Ishikawa (cell line): ENCODE measurements around the gene DGKI.

ENCODE experiments used
- CEBPB ChIP-seq: IDR thresholded peaks from 2 replicates; pipeline ENCODE4 v1.6.1; 2012
- CREB1 ChIP-seq: IDR thresholded peaks from 2 replicates; pipeline ENCODE4 v1.6.1; 2012; ENCODE audit warnings: low read depth
- EGR1 ChIP-seq: IDR thresholded peaks from 2 replicates; pipeline ENCODE4 v1.6.1; 2012
- EP300 ChIP-seq: IDR thresholded peaks from 2 replicates; pipeline ENCODE4 v1.6.1; 2012; ENCODE audit warnings: borderline replicate concordance
- FOXM1 ChIP-seq: IDR thresholded peaks from 2 replicates; pipeline ENCODE4 v1.6.1; 2012; ENCODE audit warnings: low read depth, borderline replicate concordance
- MAX ChIP-seq: IDR thresholded peaks from 2 replicates; pipeline ENCODE4 v1.6.1; 2012
- RAD21 ChIP-seq: IDR thresholded peaks from 2 replicates; pipeline ENCODE4 v1.6.1; 2012; ENCODE audit warnings: low read depth
- REST ChIP-seq: IDR thresholded peaks from 2 replicates; pipeline ENCODE4 v1.6.1; 2012; ENCODE audit warnings: low read depth, mild to moderate bottlenecking
- TAF1 ChIP-seq: IDR thresholded peaks from 2 replicates; pipeline ENCODE4 v1.6.1; 2012; ENCODE audit warnings: low read depth, mild to moderate bottlenecking
- YY1 ChIP-seq: IDR thresholded peaks from 2 replicates; pipeline ENCODE4 v1.6.1; 2012; ENCODE audit warnings: low read depth
- ZBTB7A ChIP-seq: IDR thresholded peaks from 2 replicates; pipeline ENCODE4 v1.6.1; 2012; ENCODE audit warnings: low read depth

- no peak for TF ChIP-seq MAX
- no peak for TF ChIP-seq REST
- no peak for TF ChIP-seq EP300
- no peak for TF ChIP-seq EGR1
- no peak for TF ChIP-seq TAF1
- TF ChIP-seq YY1 = no peak
- TF ChIP-seq RAD21 = no peak
- no peak for TF ChIP-seq FOXM1
- no peak for TF ChIP-seq CREB1
- no peak for TF ChIP-seq CEBPB
- TF ChIP-seq ZBTB7A = no peak
These were observed 255.9 kb downstream of the DGKI start for GRCh38 chr7:137590756-137591305.
